GM18867 (cell line): ENCODE measurements around the gene POLE.
"Not testable (repeated sequence)": the region's sequence is repeated elsewhere in the genome, so short reads cannot be mapped to it uniquely, and the experiment has no call there.

ENCODE experiments used
- ATAC-seq: cut with Tn5 transposase; IDR thresholded peaks from one replicate; pipeline ENCODE4 v1.9.1; 2021; ENCODE audit warnings: mild to moderate bottlenecking, moderate library complexity; ENCODE audit not compliant: unreplicated experiment

POLE gene

GRCh38 chr12:132719141-132719953, 32.2 kb upstream of the POLE start:
- no peak for ATAC-seq

- no peak for ATAC-seq
Observed at GRCh38 chr12:132718644-132719043, 31.5 kb upstream of the POLE start.

GRCh38 chr12:132717531-132718387, 30.6 kb upstream of the POLE start:
- ATAC-seq = no peak

GRCh38 chr12:132717011-132717410, 29.9 kb upstream of the POLE start:
- no peak for ATAC-seq

- ATAC-seq = no peak
Observed at GRCh38 chr12:132716356-132716755, 29.2 kb upstream of the POLE start.

- no peak for ATAC-seq
Observed at GRCh38 chr12:132715874-132716273, 28.7 kb upstream of the POLE start.

- ATAC-seq = no peak
Observed at GRCh38 chr12:132713123-132713522, 26.0 kb upstream of the POLE start.

GRCh38 chr12:132711080-132711843, 24.1 kb upstream of the POLE start:
- ATAC-seq = peak; percentile 5

GRCh38 chr12:132710405-132711079, 23.4 kb upstream of the POLE start, which contains the start of gene PGAM5:
Gene PGAM5, plus strand, starts transcription at chr12:132710842. Its CDS starts 35 bp downstream, at chr12:132710877.
- ATAC-seq = peak; percentile 89

GRCh38 chr12:132710043-132710404, 22.9 kb upstream of the POLE start:
- peak; percentile 26 for ATAC-seq

GRCh38 chr12:132708150-132708549, 21.0 kb upstream of the POLE start:
- no peak for ATAC-seq

- ATAC-seq = no peak
Observed at GRCh38 chr12:132707241-132707640, 20.1 kb upstream of the POLE start.

- ATAC-seq = no peak
Observed at GRCh38 chr12:132703641-132704040, 16.5 kb upstream of the POLE start.

GRCh38 chr12:132702640-132703039, 15.5 kb upstream of the POLE start:
- ATAC-seq = no peak

- no peak for ATAC-seq
Observed at GRCh38 chr12:132700212-132700822, 13.2 kb upstream of the POLE start.

GRCh38 chr12:132698341-132698740, 11.2 kb upstream of the POLE start:
- ATAC-seq = no peak

GRCh38 chr12:132695431-132695830, 8.3 kb upstream of the POLE start:
- ATAC-seq = no peak

GRCh38 chr12:132694888-132695287, 7.7 kb upstream of the POLE start:
- not testable (repeated sequence) for ATAC-seq

GRCh38 chr12:132692030-132692429, 4.9 kb upstream of the POLE start:
- not testable (repeated sequence) for ATAC-seq

GRCh38 chr12:132690112-132690511, 3.0 kb upstream of the POLE start:
- ATAC-seq = no peak
